ENCODE measurements around the gene NTF4.

NTF4 gene

DNA sequence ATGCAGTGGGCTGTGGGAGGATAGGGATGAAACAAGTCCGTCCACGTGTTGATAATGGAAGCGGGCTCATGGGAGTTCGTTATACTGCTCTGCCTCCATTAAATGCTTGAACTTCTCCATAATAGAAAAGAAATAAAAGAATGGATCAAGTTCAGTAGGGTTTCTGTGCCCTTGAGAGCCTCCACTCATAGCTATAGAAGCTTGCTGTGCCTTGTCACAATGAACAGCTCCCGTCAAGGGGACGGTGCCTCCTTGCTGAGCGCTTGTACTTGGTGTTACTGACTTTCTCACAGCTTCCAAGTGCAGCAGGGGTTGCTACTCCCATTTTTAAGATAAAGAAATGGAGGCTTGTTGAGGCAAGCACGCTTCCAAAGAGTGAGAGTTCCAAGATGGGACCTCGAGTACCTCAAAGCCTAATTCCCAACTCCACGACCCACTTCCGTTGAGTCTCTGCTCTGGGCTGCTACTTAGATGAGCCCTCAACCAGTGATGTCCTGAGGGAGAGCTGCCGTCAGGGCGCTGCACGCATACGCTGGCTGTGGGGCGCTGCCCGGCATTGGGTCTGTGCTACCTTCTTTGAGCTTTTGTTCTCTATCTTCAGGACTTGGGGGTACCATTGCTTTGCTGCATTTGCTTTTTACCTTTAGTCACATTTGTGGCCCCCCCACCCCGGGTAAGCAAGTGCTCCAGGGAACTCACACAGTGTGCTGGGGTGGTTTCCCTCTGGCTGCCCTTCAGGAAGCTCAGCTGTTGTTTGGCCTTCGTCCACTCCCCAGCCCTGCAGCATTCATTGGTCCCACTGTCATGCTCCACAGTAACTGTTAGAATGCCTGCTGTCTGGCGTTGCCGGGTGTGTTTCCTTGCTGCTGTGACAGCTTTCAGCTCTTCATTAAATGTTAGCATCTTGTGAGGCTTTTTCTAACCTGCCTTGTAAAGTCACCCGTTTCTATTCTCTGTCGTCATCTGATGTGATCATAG lies 30.2 kb upstream of the NTF4 start:
- DNase-seq (ENCODE audit: low read depth) = no peak
- TF ChIP-seq, protein P1, sequence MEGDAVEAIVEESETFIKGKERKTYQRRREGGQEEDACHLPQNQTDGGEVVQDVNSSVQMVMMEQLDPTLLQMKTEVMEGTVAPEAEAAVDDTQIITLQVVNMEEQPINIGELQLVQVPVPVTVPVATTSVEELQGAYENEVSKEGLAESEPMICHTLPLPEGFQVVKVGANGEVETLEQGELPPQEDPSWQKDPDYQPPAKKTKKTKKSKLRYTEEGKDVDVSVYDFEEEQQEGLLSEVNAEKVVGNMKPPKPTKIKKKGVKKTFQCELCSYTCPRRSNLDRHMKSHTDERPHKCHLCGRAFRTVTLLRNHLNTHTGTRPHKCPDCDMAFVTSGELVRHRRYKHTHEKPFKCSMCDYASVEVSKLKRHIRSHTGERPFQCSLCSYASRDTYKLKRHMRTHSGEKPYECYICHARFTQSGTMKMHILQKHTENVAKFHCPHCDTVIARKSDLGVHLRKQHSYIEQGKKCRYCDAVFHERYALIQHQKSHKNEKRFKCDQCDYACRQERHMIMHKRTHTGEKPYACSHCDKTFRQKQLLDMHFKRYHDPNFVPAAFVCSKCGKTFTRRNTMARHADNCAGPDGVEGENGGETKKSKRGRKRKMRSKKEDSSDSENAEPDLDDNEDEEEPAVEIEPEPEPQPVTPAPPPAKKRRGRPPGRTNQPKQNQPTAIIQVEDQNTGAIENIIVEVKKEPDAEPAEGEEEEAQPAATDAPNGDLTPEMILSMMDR (IDR thresholded peaks at IDR 0.05; ENCODE audit: low read depth, low read length) = no peak
- no peak for TF ChIP-seq MYC (IDR thresholded peaks at IDR 0.05; ENCODE audit: low read depth, low read length)
- TF ChIP-seq POLR2A (IDR thresholded peaks at IDR 0.05; ENCODE audit: extremely low read depth, insufficient read length) = no peak
- TF ChIP-seq, protein P2, sequence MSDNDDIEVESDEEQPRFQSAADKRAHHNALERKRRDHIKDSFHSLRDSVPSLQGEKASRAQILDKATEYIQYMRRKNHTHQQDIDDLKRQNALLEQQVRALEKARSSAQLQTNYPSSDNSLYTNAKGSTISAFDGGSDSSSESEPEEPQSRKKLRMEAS (IDR thresholded peaks at IDR 0.05; ENCODE audit: low read depth, low read length) = no peak
- H3K4me3 ChIP-seq (ENCODE audit: low read depth, low read length) = no peak overlapping the region

DNA sequence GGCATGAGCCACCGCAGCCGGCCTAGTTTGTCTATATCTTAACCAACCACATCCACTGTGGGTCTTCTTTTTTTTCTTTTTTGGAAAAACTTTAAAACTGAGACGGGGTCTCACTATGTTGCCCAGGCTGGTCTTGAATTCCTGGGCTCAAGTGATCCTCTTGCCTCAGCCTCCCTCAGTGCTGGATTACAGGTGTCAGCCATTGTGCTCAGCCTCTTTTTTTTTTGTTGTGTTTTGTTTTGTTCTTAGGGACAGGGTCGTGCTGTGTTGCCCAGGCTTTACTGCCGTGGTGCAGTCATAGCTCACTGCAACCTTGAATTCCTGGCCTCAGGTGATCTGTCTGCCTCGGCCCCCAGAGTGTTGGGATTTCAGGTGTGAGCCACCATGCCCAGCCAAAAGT lies 28.1 kb upstream of the NTF4 start:
- no peak for DNase-seq (ENCODE audit: low read depth)
- H3K4me3 ChIP-seq (ENCODE audit: low read depth, low read length) = no peak overlapping the region
- TF ChIP-seq, protein P2 (IDR thresholded peaks at IDR 0.05; ENCODE audit: low read depth, low read length) = no peak

DNA sequence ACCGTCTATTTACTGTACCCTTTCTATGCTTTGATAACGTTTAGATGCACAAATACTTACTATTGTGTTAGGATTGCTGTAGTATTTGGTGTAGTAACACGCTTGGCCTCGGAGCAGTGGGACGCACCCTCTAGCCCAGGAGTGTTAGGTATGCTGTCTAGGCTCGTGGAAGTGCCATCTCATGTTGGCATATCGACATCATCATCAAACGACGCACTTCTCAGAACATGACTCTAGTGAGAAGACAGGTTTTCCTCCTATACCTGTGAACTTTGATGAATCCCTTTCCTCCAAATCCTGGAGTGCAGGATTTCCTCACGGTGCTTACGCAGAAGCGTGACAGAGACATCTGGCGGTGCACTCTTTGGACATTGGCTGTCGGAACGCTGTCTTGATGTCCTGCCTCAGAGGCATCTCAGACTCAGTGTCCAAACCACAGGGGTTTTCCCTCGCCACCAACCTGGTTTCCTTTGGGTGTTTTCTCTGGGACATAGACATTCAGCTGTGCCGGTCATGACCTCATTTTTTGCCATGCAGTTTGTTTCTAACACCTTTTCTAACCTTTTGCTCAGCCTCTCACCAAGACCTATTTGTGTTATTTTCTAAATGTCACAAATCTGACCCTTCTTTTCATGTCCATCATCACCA lies 26.9 kb upstream of the NTF4 start:
- DNase-seq (ENCODE audit: low read depth) = no peak
- no peak overlapping the region for H3K4me3 ChIP-seq (ENCODE audit: low read depth, low read length)
- TF ChIP-seq, protein P2 (IDR thresholded peaks at IDR 0.05; ENCODE audit: low read depth, low read length) = no peak
- TF ChIP-seq, protein P1 (IDR thresholded peaks at IDR 0.05; ENCODE audit: low read depth, low read length) = no peak
- no peak for TF ChIP-seq POLR2A (IDR thresholded peaks at IDR 0.05; ENCODE audit: extremely low read depth, insufficient read length)
- TF ChIP-seq MYC (IDR thresholded peaks at IDR 0.05; ENCODE audit: low read depth, low read length) = no peak

DNA sequence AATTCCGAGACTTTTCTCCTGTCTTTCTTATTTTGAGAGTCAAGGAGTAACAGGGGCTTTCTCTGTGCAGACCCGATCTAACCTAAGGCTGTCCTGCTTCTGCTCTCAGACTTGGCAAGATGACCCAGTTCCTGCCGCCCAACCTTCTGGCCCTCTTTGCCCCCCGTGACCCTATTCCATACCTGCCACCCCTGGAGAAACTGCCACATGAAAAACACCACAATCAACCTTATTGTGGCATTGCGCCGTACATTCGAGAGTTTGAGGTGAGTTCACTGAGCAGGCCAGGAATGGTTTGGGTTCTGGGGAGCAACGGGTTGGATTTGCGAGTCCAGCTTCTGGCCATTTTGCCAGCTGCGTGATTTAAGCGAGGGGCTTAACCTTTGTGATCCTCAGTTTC lies 21.7 kb upstream of the NTF4 start:
- TF ChIP-seq POLR2A (IDR thresholded peaks at IDR 0.05; ENCODE audit: extremely low read depth, insufficient read length) = no peak
- TF ChIP-seq, protein P1 (IDR thresholded peaks at IDR 0.05; ENCODE audit: low read depth, low read length) = no peak
- no peak for DNase-seq (ENCODE audit: low read depth)

DNA sequence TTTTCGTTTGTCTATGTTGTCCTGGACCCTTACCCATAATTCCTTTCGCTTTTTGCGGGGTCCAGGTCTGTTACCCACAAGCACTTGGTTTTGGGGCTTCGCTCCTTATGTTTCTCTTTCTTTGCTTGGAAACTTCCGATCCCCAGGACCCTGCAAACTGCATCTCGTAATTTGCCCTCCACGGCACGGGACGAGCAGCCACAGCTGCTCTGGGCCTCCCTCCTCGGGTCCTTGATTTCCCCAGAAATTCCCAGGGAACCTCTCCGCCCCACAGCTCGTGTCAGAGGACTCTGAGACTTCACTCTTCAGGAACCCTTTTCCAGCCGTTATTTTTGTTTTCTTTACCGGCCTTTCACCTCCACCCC lies 21.2 kb upstream of the NTF4 start:
- peak overlapping the region; percentile 98 for H3K4me3 ChIP-seq (ENCODE audit: low read depth, low read length)
- TF ChIP-seq POLR2A (IDR thresholded peaks at IDR 0.05; ENCODE audit: extremely low read depth, insufficient read length) (no peak), MYC (IDR thresholded peaks at IDR 0.05; ENCODE audit: low read depth, low read length) (no peak)
- TF ChIP-seq, protein P1 (IDR thresholded peaks at IDR 0.05; ENCODE audit: low read depth, low read length) = no peak
- TF ChIP-seq, protein P2 (IDR thresholded peaks at IDR 0.05; ENCODE audit: low read depth, low read length) = no peak
- DNase-seq (ENCODE audit: low read depth) = no peak

More for the DNA sequence above, 21.7 kb upstream of the NTF4 start:
- H3K4me3 ChIP-seq (ENCODE audit: low read depth, low read length) = peak overlapping the region; percentile 98

All from NB4 (cell line).